Measurements from ENCODE around the gene G3BP2.
A peak's percentile ranks its signal among the peaks of the same experiment; 100 is the strongest.
"Not testable (repeated sequence)": the region's sequence is repeated elsewhere in the genome, so short reads cannot be mapped to it uniquely, and the experiment has no call there.

The G3BP2 gene

GRCh38 chr4:75683482-75684155 is 10.4 kb upstream of the G3BP2 start:
- DNase-seq, result no peak

- DNase-seq, result peak; percentile 47
Measured at GRCh38 chr4:75679876-75680575, 6.8 kb upstream of the G3BP2 start.

- no peak for DNase-seq
Measured at GRCh38 chr4:75678965-75679364, 5.8 kb upstream of the G3BP2 start.

DNA sequence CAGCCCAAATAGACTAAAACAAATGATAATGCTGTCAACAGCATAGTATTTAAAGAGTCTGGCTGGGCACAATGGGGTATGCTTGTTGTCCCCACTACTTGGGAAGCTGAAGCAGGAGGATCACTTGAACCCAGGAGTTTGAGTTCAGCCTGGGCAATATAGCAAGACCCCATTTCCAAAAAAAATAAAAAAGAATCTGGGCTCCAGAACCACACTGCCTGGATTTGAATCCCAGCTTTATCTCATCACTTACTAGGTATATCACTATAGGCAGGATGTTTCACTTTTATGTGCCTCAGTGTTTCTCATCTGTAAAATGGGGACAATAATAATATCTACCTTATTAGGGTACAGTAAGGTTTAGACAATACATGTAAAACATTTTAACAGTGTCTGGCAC is 5.3 kb upstream of the G3BP2 start:
- no peak for DNase-seq

- no peak for DNase-seq
Measured at GRCh38 chr4:75675004-75675531, 1.9 kb upstream of the G3BP2 start.

GRCh38 chr4:75673959-75674328 is 733 bp upstream of the G3BP2 start:
- DNase-seq, result no peak

GRCh38 chr4:75672461-75673026 is 667 bp downstream of the G3BP2 start:
- DNase-seq, result peak; percentile 52

- no peak for DNase-seq
Measured at GRCh38 chr4:75671802-75672421, 1.3 kb downstream of the G3BP2 start.

- no peak for DNase-seq
Measured at GRCh38 chr4:75668596-75668995, 4.6 kb downstream of the G3BP2 start.

DNA sequence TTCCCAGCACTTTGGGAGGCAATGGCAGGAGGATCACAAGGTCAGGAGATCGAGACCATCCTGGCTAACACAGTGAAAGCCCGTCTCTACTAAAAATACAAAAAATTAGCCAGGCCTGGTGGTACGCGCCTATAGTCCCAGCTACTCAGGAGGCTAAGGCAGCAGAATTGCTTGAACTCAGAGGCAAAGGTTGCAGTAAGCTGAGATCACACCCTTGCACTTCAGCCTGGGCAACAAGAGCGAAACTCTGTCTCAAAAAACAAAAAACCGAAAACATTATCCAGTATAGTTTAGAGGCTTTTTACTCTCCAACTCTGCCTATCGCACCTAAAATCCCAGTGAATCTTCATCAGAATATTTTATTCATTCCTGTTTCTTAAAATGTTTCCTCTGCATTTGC is 5.6 kb downstream of the G3BP2 start:
- DNase-seq, result not testable (repeated sequence)

DNA sequence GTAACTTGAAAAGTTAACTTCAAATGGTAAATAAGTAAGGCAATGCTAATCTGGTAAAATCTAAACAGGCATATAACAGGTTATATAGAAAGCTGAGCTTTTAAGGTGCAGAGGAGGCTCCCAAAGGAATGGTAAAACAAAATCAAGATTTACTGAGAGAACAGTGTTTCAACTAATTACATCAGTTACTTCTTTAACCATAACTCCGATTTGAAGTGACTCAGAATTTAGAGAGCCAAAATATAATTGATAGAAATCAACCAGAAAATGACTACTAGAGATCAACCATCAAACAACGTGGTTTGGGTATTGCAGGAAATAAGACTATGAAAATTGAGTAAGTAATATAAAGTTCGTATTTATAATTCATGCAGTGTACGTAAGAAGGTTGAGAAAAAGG is 6.9 kb downstream of the G3BP2 start:
- DNase-seq, result no peak

- not testable (repeated sequence) for DNase-seq
Measured at GRCh38 chr4:75664604-75665003, 8.6 kb downstream of the G3BP2 start.

- DNase-seq, result peak; percentile 36
Measured at GRCh38 chr4:75662626-75663025, 10.6 kb downstream of the G3BP2 start.

- no peak for DNase-seq
Measured at GRCh38 chr4:75660491-75660890, 12.7 kb downstream of the G3BP2 start.

GRCh38 chr4:75659512-75660031 is 13.6 kb downstream of the G3BP2 start:
- no peak for DNase-seq

- DNase-seq, result peak; percentile 33
Measured at GRCh38 chr4:75658876-75659275, 14.3 kb downstream of the G3BP2 start.

- no peak for DNase-seq
Measured at GRCh38 chr4:75655562-75655961, 17.6 kb downstream of the G3BP2 start.

- DNase-seq, result no peak
Measured at GRCh38 chr4:75654905-75655304, 18.3 kb downstream of the G3BP2 start.

GRCh38 chr4:75653845-75654503 is 19.2 kb downstream of the G3BP2 start:
- DNase-seq, result peak; percentile 40

DNA sequence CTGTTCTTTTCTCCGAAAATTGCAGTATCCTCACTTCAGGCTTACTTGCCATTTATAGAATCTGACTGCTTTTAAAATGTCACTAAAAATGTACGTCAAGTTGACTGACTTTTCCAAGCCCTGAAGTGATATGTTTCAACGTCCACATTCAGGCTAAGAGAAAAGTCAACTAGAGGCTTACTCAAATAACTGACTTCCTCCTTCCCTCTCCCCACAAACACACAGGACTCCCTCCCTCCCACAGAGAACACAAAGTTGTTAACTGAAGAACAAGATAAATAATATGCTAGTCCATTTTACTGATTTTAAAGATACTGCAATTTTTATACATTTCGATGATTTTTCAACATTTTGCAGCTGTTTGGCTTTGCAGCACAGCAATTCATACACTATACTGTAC is 29.1 kb downstream of the G3BP2 start:
- no peak for DNase-seq

DNA sequence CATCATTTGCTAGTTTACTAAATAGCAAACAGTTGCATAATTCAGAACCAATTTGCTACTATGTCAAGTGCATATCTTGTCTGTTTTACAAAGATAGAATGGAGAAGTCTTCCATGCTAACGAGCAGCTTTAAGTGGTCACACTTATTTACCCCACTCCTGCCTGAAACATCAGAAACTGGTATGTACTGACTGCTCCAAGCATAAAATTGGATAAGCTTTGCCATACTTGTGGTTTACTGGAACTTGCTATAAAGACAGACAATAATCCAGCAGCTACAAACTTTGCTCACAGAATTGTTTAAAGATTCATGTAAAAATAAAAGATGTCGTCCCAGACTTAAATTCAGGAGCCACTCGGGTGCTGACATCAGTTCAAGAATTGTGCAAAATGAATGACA is 29.6 kb downstream of the G3BP2 start:
- no peak for DNase-seq

GRCh38 chr4:75639124-75639695 is 34.0 kb downstream of the G3BP2 start:
- no peak for DNase-seq

DNA sequence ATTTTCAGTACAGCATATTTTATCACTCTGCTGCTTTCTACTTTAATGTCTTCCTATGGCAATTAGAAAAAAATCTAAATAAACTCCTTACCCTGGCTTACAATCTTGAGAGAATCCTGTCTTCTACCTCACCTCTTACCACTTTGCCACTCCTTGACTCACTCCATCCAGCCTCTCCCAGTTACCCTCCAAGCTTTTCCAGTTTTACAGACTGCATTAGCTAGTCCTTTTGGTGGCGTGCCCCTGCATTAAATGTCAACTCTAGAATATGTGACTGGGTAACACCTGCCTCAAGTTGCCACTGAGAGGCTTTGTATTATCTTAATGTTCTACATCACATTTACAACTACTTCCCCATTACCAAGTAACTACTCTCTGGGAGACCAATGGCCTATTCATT is 35.4 kb downstream of the G3BP2 start:
- no peak for DNase-seq
